ENCODE measurements around the gene PGAM2.

DNA sequence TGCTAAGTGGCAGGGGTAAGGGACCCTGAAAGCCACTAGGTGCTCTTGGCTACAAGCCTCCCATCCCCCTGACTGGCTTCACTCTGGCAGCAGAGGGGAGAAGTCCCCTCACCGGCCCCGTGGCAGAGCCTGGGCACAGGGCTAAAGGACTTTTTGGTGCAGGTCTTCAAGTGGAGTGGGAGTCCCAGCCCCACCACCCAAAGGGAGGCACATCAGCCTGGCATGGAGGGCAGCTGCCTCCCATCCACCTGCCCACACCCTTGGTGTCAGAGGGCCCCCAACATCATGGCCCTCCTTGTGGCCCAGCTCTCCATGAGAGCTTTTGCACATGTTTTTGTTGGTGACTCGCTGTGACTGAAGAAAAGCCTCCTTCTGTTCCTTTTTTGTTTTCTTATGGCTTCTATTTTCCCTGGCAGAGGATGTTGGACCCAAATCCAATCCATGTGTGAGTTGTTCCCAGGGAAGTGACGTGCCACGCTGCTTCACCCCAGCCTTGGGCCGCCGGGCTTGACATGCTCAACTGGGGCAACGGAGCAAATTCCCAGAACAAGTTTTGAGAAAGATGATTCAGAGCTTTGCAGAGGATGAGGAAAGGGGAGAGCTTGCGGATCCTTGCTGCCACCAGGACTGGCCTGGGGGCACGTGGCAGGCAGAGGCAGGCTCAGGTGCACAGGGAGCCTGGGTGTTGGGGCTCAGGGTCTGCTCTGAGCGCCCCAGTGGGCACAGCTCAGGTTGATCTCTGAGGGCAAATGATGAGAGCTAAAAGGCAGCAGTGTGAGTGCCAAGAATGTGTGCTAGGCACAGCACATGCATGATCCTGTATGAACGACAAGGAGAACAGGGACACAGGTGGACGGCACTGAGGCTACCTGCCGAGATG is 36.8 kb upstream of the PGAM2 start:
- TF ChIP-seq, protein P1, sequence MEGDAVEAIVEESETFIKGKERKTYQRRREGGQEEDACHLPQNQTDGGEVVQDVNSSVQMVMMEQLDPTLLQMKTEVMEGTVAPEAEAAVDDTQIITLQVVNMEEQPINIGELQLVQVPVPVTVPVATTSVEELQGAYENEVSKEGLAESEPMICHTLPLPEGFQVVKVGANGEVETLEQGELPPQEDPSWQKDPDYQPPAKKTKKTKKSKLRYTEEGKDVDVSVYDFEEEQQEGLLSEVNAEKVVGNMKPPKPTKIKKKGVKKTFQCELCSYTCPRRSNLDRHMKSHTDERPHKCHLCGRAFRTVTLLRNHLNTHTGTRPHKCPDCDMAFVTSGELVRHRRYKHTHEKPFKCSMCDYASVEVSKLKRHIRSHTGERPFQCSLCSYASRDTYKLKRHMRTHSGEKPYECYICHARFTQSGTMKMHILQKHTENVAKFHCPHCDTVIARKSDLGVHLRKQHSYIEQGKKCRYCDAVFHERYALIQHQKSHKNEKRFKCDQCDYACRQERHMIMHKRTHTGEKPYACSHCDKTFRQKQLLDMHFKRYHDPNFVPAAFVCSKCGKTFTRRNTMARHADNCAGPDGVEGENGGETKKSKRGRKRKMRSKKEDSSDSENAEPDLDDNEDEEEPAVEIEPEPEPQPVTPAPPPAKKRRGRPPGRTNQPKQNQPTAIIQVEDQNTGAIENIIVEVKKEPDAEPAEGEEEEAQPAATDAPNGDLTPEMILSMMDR (conservative IDR thresholded peaks at IDR 0.05 in 1 of 2, IDR thresholded peaks at IDR 0.05 in 1 of 2; ENCODE audit: extremely low read depth in 1 of 2, insufficient read depth in 1 of 2, low read depth in 1 of 2, low read length in 2 of 2): no peak
- TF ChIP-seq EZH2 (IDR thresholded peaks at IDR 0.05; ENCODE audit: borderline replicate concordance, low read length): no peak
